Activated naive CD8-positive, alpha-beta T cell treated with anti-CD3 and anti-CD28 coated beads, Interleukin-2, amount 10 ng/mL, durations not matched to agents 7 days and 5 days (primary cell): ENCODE data around the gene RAB9A. TPM values are rescaled to one million over a fixed set of nuclear protein-coding genes. Genes with fewer than 3 reads are reported as not detected.

Experiments used
- ATAC-seq: fragments of 150-1000 bp; cut with Tn5 transposase; one replicate; pipeline ENCODE4 v1.10.0; 2021; ENCODE audit warnings: low read depth, moderate library complexity
- POLR2A ChIA-PET: fragments of 350-600 bp; sonication (Branson Sonifier 250); formaldehyde crosslinking; loops from one replicate; lab custom pipeline; 2021; ENCODE audit warnings: antibody characterized with exemption; lab: Charles Lee
- DNase-seq: peaks from one replicate; pipeline ENCODE4 v3.0.0; 2021
- H3K27ac Mint-ChIP-seq: one replicate; pipeline ENCODE4 v1.8.0; 2022; ENCODE audit warnings: mild to moderate bottlenecking, mixed read lengths
- H3K27me3 Mint-ChIP-seq: one replicate; pipeline ENCODE4 v1.8.0; 2022; ENCODE audit warnings: mild to moderate bottlenecking, moderate library complexity, mixed read lengths
- H3K36me3 Mint-ChIP-seq: one replicate; pipeline ENCODE4 v1.8.0; 2021; ENCODE audit warnings: mild to moderate bottlenecking, mixed read lengths
- H3K4me1 Mint-ChIP-seq: one replicate; pipeline ENCODE4 v1.8.0; 2021; ENCODE audit warnings: mixed read lengths
- H3K4me3 Mint-ChIP-seq: one replicate; pipeline ENCODE4 v1.8.0; 2022; ENCODE audit warnings: mild to moderate bottlenecking, moderate library complexity, mixed read lengths
- H3K9me3 Mint-ChIP-seq: one replicate; pipeline ENCODE4 v1.8.0; 2021; ENCODE audit warnings: mixed read lengths
- total RNA-seq, 2 experiments: library from RNA; stranded (reverse); gene quantifications; one replicate each; pipeline ENCODE4 v1.2.3, GENCODE V29; 2021

RAB9A gene
- total RNA-seq, 2 experiments from 2014 or later, result 13.4 to 18.3 TPM

DNA sequence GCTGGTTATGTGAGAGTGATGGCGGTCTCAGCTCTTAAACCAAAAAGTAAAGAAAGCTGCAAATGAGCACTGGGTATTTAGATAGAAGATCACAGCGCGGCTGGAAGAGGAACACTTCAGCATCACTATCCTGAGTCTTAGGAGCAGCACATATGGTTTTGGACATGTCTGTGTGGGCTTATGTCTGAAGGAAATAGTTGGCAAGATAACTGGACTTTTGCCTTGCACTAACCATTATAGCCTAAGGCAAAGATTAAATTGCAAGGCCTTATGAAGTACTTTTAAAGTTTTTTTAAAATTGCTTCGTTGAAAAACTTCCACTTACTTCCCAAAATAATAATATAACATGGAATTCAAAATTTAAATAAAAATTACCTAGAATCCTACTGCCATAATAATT is 4.6 kb upstream of the RAB9A start:
- Mint-ChIP-seq H3K9me3 (no peaks in the 10 kb centered on the region), H3K4me3 (no peak overlapping the region), H3K36me3 (no peaks in the 10 kb centered on the region), H3K4me1 (peaks cover 7% of the 10 kb centered on the region), H3K27me3 (no peaks in the 10 kb centered on the region), H3K27ac (no peak overlapping the region)
- no peak for ATAC-seq
- POLR2A ChIA-PET, result no interaction called here
- DNase-seq, result no peak

DNA sequence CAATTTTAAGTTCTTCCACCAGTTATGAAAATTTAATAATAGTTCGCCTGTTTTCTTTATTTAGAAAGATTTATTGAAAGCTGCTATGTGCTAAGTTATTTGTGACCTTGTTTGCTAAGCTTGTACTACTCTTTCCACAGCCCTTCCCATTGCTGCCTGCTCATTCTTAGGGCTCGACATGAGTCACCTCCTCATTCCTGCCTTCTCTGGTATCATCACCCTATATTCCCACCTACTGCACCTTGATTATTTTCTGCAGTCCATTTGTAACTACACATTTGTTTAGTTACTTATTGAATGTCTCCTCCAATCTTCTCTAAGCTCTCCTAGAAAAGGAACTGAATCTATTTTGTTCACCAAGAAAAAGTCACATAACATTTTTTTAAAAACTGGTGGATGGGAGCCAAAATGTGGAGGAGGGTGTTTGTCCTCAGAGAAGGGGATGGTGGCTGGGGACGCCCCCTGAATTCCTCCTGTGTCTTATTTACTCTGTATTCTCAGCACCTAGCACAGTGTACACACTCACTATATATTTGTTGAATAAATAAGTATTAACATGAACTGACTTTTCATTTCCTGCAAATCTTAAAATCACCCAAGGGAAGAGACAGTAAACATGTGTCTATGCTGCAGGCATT is 3.7 kb upstream of the RAB9A start:
- Mint-ChIP-seq H3K27me3 (no peaks in the 10 kb centered on the region), H3K9me3 (no peaks in the 10 kb centered on the region), H3K27ac (no peak overlapping the region), H3K4me1 (peaks cover 10% of the 10 kb centered on the region), H3K36me3 (no peaks in the 10 kb centered on the region), H3K4me3 (no peak overlapping the region)
- POLR2A ChIA-PET, result no interaction called here
- ATAC-seq (no peak), DNase-seq (no peak)

DNA sequence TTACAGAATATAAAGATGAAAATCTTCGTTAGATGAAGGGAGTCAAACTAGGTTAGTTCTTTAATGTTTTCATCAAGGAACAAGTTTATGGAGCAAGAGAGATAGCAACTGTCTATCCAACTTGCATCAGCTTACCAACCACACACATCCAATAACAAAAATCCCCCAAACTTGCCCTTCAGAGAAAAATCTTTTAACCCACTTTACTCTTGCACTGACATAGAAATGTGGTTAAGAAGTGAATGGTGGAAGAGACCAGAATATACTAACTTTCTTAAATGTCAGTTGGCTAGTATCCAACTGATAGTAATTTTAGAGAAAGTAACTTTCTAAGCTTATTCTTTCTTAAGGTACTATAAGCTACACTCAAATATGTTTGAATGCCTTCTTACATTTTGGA is 1.7 kb upstream of the RAB9A start:
- Mint-ChIP-seq H3K27ac (no peak overlapping the region), H3K36me3 (no peaks in the 10 kb centered on the region), H3K27me3 (no peaks in the 10 kb centered on the region), H3K9me3 (no peaks in the 10 kb centered on the region), H3K4me3 (no peak overlapping the region), H3K4me1 (peaks cover 16% of the 10 kb centered on the region)
- no peak for ATAC-seq
- no peak for DNase-seq
- POLR2A ChIA-PET, result interaction anchor here (1.7 to 2.4 kb wide), 2 partner anchors 47 to 342 kb away, joined by 6 to 21 read pairs; partner anchors contain the start of genes GEMIN8, OFD1 and TRAPPC2

DNA sequence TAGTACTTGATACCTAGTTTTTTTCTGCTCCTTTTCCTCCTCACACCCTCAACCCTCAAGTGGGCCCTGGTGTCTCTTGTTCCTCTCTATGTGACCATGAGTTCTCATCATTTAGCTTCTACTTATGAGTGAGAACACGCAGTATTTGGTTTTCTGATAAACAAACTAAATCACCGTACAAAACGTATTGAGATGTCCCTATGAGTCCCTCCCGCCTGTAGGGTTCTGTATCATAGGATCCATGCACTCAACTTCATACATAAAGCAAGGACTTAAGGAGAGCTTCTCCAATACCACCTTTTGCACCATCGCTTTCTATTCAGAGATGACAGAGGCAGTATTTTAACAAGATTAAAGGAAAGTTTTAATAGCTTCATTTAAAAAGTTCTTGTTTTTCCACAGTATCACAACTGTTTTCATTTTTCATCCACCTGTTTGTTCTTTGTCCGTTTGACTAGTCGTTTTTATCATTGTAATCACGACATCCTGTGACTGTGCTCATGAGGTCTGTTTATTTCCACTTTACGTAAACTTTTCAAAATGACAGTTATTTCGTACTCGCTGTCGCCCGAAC is 457 bp upstream of the RAB9A start:
- Mint-ChIP-seq H3K27ac (peak overlapping the region; percentile 89), H3K27me3 (no peaks in the 10 kb centered on the region), H3K9me3 (no peaks in the 10 kb centered on the region), H3K4me3 (peak overlapping the region; percentile 89), H3K4me1 (peaks cover 26% of the 10 kb centered on the region), H3K36me3 (no peaks in the 10 kb centered on the region)
- DNase-seq, result no peak
- ATAC-seq, result no peak
- POLR2A ChIA-PET, result interaction anchor here (1.0 to 2.4 kb wide), 3 partner anchors 35 to 341 kb away, joined by 4 to 21 read pairs (median 6); partner anchors contain the start of genes GEMIN8, OFD1, TCEANC and TRAPPC2

DNA sequence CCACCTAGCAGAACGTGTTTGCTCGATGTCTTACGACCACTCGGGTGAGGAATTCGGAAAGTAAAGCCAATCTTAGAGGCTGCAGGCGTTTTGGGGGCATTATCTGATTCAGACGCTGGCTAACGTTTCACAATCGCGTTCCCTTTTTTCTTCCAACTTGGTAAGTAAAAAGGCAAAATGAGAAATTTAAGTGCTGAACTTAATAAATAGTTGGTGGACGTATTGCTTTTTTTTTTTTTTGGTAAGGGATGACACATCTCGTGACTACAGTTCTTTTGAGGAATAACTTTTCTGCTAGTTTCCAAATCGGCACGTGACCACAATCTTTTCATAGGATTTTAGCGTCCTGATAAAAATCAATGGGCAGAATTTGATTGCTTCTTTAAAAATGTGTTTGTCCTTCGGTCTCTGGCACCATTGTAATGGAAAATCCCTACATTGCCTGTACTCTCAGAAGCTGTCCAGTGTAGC is 848 bp downstream of the RAB9A start:
- H3K27ac Mint-ChIP-seq, result peak overlapping the region; percentile 89
- H3K36me3 Mint-ChIP-seq, result no peaks in the 10 kb centered on the region
- peaks cover 29% of the 10 kb centered on the region for H3K4me1 Mint-ChIP-seq
- no peaks in the 10 kb centered on the region for H3K9me3 Mint-ChIP-seq
- POLR2A ChIA-PET, result interaction anchor here (2.4 kb wide), 1 partner anchor 45 kb away, joined by 21 read pairs; the partner anchor contains the start of genes OFD1 and TRAPPC2
- H3K4me3 Mint-ChIP-seq, result peak overlapping the region; percentile 89
- ATAC-seq (no peak), DNase-seq (no peak)
- no peaks in the 10 kb centered on the region for H3K27me3 Mint-ChIP-seq

DNA sequence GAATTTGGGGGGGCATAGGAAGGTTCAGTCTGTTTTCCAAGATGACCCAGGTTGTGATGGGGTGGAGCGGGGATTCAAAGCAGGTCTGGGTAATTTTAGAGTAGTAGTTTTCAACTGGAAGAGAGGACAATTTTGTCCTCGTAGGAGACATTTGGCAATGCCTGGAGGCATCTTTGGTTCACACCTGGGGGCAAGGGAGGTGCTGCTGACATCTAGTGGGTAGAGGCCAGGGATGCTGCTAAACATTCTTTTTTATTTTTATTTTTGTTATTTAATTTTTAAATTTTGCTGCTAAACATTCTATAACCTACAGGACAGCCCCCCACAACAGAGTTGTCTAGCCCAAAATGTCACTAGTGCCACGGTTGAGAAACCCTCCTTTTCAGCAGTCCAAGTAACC is 1.9 kb downstream of the RAB9A start:
- ATAC-seq (no peak), DNase-seq (no peak)
- Mint-ChIP-seq H3K27me3 (no peaks in the 10 kb centered on the region), H3K9me3 (no peaks in the 10 kb centered on the region), H3K4me1 (peaks cover 32% of the 10 kb centered on the region), H3K4me3 (peak overlapping the region; percentile 89), H3K27ac (no peak overlapping the region), H3K36me3 (no peaks in the 10 kb centered on the region)
- POLR2A ChIA-PET, result no interaction called here

DNA sequence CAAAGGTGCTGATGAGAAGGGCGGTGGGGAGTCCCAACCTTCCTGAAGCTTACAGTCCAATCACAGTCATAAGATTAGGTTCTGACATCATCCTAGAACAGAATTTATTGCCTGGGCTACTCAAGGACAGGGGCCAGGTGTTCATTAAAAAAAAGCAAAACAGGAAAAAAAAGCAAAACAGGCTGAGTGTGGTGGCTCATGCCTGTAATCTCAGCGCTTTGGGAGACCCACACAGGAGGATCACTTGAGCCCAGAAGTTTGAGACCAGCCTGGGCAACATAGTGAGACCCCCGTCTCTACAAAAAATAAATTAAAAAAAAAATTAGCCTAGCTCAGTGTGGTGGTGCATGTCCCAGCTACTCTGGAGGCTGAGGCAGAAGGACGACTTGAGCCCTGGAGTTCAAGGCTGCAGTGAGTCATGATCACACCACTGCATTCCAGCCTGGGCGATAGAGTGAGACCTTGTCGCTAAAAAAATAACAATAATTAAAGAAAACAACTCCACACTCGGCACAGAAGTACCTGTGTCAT is 3.0 kb downstream of the RAB9A start:
- ATAC-seq (no peak), DNase-seq (no peak)
- Mint-ChIP-seq H3K9me3 (no peaks in the 10 kb centered on the region), H3K27ac (no peak overlapping the region), H3K4me1 (peaks cover 34% of the 10 kb centered on the region), H3K27me3 (no peaks in the 10 kb centered on the region), H3K4me3 (no peak overlapping the region), H3K36me3 (no peaks in the 10 kb centered on the region)
- POLR2A ChIA-PET, result no interaction called here

DNA sequence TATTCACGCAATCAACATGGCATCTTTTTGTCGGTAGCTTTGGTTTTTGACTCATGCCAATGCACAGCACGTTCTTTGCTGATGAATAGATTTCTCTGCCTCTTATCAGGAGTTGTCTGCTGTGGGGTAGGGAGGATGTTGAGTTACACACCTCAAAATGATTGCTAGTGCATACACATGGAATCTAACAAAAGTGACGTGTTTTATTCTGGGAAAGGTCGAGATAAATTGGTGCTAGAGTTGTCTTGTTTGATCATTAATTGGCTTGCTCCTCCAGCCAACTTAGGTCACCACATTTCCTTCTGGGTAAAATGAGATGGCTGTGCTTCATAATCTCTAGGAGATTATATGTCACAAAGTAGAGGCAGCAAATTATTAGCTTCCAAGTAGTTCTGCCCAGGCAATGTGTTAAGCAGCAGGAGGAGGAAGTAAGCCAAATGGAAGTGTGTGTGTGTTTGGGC is 3.9 kb downstream of the RAB9A start:
- Mint-ChIP-seq H3K27me3 (no peaks in the 10 kb centered on the region), H3K9me3 (no peaks in the 10 kb centered on the region), H3K4me1 (peaks cover 33% of the 10 kb centered on the region), H3K4me3 (no peak overlapping the region), H3K27ac (peak overlapping the region; percentile 25), H3K36me3 (peaks cover 1% of the 10 kb centered on the region)
- POLR2A ChIA-PET, result interaction anchor here (0.7 to 1.7 kb wide), 2 partner anchors 41 to 1181 kb away, joined by 3 to 7 read pairs; partner anchors contain the start of genes MOSPD2, OFD1 and TRAPPC2
- DNase-seq, result no peak
- ATAC-seq, result no peak

DNA sequence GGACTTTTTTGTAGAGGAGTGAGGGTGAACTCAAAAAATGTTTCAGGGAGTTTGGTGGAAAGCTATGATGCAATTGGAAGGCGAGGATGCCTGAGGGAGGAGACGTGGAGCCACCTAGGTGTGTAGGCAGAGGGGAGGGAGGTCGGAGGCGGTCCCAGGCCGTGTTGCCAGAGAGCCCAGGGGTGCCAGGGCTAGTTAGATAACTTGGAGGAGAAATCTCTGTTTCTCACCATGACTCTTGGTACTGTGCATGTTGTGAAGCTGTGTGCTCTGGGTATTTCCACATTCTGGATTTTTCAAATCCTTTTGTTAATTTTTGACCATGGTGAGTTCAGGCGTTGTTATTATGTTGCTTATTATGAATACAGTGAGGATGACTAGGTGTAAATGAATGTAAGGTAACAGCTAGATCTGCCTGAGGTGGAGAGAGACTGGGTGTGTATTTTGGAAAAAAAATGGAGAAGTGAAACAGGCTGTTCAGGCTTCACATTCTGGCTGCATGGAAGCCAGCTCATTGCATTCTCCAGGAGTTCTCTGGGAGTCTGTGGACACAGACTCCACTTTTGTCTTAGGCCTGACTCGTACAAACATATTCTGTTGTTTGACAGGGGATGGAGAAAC is 4.5 kb downstream of the RAB9A start:
- peaks cover 30% of the 10 kb centered on the region for H3K4me1 Mint-ChIP-seq
- H3K4me3 Mint-ChIP-seq, result no peak overlapping the region
- no peak for DNase-seq
- POLR2A ChIA-PET, result interaction anchor here (0.7 to 1.7 kb wide), 2 partner anchors 41 to 1180 kb away, joined by 3 to 7 read pairs; partner anchors contain the start of genes MOSPD2, OFD1 and TRAPPC2
- H3K27me3 Mint-ChIP-seq, result no peaks in the 10 kb centered on the region
- no peak for ATAC-seq
- H3K27ac Mint-ChIP-seq, result peak overlapping the region; percentile 60
- H3K36me3 Mint-ChIP-seq, result peaks cover 1% of the 10 kb centered on the region
- no peaks in the 10 kb centered on the region for H3K9me3 Mint-ChIP-seq

DNA sequence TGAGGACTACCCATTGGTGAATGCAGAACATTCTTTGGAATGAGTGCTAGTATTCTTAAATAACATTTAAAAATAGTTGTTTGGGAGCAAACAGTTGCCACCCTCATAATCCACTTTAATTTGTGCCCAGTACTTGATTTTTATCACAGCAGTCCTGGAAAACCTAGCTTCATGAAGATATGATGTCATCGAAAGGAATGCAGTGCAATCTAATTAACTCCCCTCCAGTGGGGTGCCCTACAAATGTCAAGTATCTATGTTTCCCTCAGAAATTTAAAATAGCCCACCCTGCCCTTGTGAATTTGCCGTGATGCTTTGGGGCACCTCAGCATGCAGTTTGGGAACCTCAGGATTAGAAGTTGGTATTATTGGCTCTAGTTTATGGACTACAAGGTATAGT is 5.4 kb downstream of the RAB9A start:
- no peak for ATAC-seq
- POLR2A ChIA-PET, result interaction anchor here (0.6 to 1.7 kb wide), 2 partner anchors 40 to 58 kb away, joined by 3 to 7 read pairs; partner anchors contain the start of genes OFD1 and TRAPPC2
- no peak overlapping the region for H3K4me3 Mint-ChIP-seq

DNA sequence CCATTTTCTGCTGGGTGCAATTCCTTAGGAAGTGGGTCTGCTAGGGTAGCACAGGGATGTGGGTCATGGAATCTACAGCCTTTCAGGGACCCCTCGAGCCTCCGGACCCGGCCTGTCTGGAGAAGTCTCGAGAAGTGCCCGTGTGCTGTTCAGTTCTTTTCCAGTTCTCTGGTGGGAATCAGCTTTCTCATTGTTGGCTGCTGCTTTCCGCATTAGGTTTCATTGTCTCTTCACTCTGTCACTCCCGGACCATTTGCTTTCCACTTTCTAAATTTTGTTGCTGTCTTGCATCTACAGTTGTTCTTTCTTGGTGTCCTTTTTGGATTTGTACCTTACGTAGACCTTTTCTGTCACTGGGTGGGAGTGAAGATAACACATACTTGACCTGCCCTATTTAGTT is 6.1 kb downstream of the RAB9A start:
- POLR2A ChIA-PET, result interaction anchor here (0.6 kb wide), 2 partner anchors 58 to 674 kb away, joined by 3 read pairs; no protein-coding TSS in a partner anchor

More for the DNA sequence above, 5.4 kb downstream of the RAB9A start:
- peaks cover 32% of the 10 kb centered on the region for H3K4me1 Mint-ChIP-seq
- no peaks in the 10 kb centered on the region for H3K27me3 Mint-ChIP-seq
- no peak overlapping the region for H3K27ac Mint-ChIP-seq
- no peaks in the 10 kb centered on the region for H3K9me3 Mint-ChIP-seq
- no peak for DNase-seq
- peaks cover 3% of the 10 kb centered on the region for H3K36me3 Mint-ChIP-seq

DNA sequence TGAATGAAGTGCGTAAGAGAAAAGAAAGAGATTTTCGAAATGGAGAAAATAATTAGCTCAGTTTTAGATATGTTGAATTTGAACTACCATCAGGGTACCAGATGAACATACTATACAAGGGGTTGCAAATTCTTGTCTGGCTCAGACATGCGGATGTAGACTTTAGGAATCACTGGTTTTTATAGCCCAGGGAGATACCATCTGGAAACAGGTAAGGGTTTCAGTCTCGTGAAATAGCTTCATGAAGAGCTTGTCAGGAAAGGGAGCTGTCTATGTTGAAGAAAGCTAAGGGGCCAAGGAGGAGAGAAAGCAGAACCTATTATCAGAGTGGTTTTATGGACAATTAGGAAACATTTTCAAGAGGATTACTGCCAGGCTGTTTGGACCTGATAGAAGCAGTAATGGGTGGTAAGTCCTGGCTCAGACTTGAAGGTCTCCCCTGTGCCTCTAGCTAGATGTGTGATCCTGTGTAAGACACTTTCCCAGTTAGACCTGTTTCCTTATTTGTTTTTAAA is 6.7 kb downstream of the RAB9A start:
- Mint-ChIP-seq H3K27me3 (no peaks in the 10 kb centered on the region), H3K27ac (no peak overlapping the region), H3K9me3 (no peaks in the 10 kb centered on the region), H3K4me3 (no peak overlapping the region), H3K36me3 (peaks cover 5% of the 10 kb centered on the region), H3K4me1 (peaks cover 26% of the 10 kb centered on the region)
- ATAC-seq, result no peak
- POLR2A ChIA-PET, result interaction anchor here (0.6 kb wide), 1 partner anchor 675 kb away, joined by 3 read pairs; no protein-coding TSS in a partner anchor
- DNase-seq, result no peak

More for the DNA sequence above, 6.1 kb downstream of the RAB9A start:
- ATAC-seq, result no peak
- Mint-ChIP-seq H3K27ac (no peak overlapping the region), H3K27me3 (no peaks in the 10 kb centered on the region), H3K36me3 (peaks cover 5% of the 10 kb centered on the region), H3K4me1 (peaks cover 32% of the 10 kb centered on the region), H3K4me3 (no peak overlapping the region), H3K9me3 (no peaks in the 10 kb centered on the region)
- no peak for DNase-seq

DNA sequence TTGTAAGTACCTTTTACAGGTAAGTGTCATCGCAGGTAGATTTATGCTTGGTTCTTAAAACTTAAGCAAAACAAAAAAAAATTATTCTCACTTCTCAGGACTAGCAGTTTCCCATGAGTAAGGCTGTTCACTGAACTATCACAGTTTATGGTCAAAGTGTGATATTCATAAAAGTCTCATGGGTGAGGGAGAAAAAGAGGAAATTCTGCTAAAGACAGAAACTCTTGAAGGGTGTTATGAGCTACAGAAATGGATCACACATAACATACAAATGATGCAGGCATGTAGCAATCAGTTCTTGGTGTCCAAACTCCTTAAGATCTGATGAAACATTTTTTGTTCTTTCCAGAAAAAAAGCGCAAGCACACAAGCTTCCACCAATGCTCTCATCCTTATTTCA is 8.5 kb downstream of the RAB9A start:
- no peak for DNase-seq
- Mint-ChIP-seq H3K4me1 (peaks cover 35% of the 10 kb centered on the region), H3K4me3 (no peak overlapping the region), H3K36me3 (peaks cover 7% of the 10 kb centered on the region), H3K27me3 (no peaks in the 10 kb centered on the region), H3K27ac (no peak overlapping the region), H3K9me3 (no peaks in the 10 kb centered on the region)
- ATAC-seq, result no peak
- POLR2A ChIA-PET, result interaction anchor here (0.7 kb wide), 1 partner anchor 53 kb away, joined by 6 read pairs; no protein-coding TSS in a partner anchor
